GM19099 (cell line): ENCODE measurements around the gene HMGCS2.

ENCODE experiments used
- POLR2A ChIP-seq: IDR thresholded peaks from 3 replicates; pipeline ENCODE4 v1.6.1; 2011; ENCODE audit warnings: low read depth; ENCODE audit not compliant: insufficient read length; ENCODE audit errors: extremely low read depth

HMGCS2 gene

DNA sequence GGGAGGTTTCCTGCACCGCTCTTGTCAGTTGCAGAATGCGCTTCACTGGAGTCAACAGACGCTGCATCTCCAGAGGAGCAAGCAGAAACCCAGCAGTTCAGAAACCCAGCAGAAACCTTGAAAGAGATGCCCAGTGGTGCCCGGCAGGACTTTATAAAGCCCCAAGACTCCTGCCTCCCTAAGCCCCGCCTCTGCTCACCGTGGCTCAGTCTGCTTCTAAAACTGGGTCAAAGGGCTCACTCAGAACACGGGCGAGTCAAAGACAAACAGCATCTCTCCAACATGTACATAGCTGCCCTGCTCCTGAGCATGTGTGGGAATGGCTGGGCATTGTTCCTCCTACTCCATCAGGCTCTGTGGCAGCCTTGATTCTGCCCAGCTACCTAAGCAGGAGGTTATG lies at the start of gene HMGCS2:
TSS of gene HMGCS2 (minus strand) at position 128 of the 400 bp plus-strand sequence. CDS start at position 67, 61 bp downstream.
- TF ChIP-seq POLR2A: no peak

DNA sequence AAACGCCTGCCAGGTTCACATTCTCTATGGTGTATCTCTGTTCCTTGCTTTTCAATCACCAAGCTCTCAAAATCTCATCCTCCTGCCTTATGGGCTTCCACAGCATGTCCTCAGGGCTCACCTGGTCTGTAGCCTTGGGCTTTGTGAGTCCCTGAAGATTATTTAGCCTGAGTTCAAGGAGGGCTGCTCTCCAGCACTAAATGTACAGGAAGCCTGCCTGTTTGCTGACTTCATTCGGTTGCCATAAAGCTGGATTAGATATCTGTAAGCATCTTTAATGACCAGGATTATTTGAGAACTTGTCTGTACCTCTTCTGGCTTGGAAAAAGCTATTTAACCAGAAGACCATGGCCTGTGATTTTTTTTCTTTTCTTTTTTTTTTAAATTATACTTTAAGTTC lies 49.5 kb upstream of the HMGCS2 start:
- no peak for TF ChIP-seq POLR2A

DNA sequence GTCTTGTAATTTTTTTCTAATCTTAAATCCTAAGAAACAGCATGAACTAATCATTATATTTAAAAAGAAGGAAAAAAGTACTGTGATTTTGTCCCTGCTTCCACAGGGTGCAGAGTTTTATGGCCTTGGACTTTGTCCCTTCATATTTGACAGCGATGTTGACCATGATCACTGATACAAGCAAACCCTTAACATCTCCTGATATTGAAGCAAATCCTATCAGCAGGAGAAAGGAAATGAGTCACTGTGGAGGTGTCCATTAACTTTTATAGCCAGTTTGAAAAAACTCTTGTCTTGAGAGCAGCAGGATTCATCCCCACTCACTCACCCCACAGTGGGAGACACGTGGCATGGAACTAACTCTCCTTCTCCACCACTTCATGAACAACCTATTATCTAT lies 47.7 kb upstream of the HMGCS2 start:
- TF ChIP-seq POLR2A: no peak

DNA sequence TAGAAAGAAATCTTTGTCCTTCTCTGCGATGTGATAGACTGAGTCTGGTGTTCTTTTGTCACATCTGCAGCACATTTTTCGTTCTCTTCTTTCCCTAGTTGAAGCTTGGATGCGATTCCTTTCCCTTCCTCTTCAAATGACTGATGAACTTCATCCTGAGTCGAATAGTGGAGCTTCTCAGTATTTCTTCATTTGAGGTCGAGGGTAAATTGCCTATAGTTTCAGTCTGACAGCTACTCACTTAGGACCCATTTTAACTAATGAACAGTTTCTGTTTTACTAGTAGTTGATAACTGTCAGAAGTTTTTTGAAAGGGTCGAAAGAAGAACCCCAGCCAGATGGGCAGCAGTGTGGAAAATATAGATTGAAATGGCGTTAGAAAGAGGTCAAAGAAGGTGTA lies 47.2 kb upstream of the HMGCS2 start:
- TF ChIP-seq POLR2A: no peak

DNA sequence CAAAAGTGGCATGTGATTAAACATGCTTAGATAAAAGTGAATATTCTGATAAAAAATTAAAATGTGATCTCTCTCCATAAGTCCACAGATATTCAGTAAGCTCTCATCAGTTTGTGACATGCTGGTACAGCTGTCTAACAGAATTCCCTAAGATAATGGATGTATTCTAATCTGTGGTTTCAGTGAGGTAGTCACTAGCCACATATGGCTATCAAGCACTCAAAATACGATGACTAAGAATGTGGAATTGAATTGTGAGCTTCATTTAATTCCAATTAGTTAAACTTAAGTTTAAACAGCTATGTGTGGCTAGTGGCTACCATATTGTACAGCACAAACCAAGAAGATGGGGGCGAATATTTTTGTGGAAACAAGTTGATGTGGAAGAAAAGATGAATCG lies 46.7 kb upstream of the HMGCS2 start:
- no peak for TF ChIP-seq POLR2A

DNA sequence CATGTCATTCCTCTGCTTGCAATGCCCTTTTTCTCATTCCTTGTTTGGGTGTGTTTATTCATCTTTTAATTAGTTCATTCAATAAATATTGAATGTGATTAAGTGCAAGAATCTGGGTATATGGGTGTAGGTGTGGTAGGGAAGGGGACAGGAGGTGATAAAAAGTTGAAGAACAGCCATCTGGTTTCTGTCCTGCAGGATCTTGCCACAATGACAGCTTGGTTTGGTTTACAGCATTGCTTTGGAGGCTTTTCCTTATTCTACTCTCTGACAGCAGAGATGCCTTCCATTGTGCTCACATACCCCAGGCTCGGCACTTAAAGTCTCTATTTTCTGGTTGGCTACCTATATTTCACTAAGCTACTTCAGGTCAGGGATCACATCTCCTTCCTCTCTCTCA lies 45.6 kb upstream of the HMGCS2 start:
- TF ChIP-seq POLR2A: no peak

DNA sequence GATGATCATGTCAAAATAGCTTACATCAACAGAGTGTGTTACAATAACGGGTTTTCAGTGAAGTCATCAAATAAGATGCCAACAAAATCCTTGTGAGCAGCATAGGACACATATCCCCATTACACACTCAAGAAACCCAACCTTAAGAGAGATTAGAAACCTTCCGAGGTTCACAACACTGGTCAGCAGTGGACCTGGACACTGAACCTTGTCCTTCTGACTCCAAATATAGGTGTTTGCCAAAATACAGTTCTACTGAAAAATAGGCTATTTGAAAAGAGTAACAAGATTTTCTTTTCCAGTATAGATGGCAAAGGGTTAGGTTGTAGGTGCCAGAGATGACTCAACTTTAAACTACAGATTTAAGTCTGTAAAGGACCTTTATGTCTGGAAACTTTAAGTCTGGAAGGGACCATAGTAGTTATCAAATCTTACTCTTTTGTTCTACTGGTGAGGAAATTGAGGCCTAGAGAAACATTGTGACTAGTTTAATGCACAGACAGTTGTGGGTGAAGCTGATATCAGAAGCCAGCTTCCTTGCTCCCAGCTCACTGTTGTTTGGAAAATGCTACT lies 43.4 kb upstream of the HMGCS2 start:
- no peak for TF ChIP-seq POLR2A

DNA sequence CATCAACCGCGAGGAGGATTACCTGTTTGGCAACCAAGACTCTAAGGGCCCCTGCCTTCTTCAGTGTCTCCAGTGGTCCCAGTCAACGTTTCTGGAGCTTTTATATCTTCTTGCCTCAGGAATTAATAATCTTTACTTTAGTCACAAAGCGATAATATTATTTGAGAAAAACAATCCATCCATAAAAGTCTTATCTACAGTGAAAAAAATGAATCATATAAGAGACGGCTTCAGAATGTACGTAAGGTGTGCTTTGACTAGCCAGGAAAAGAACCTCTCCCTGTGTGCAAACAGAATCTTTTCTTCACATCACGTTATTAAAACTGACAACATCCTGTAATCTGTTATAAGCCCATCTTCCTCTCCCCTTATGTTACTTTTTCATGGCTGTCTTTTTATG lies 42.7 kb upstream of the HMGCS2 start, which contains the start of gene REG4:
TSS of gene REG4 (minus strand) at position 74 of the 400 bp plus-strand sequence. CDS start 2,691 bp downstream, outside the sequence.
- TF ChIP-seq POLR2A: no peak

DNA sequence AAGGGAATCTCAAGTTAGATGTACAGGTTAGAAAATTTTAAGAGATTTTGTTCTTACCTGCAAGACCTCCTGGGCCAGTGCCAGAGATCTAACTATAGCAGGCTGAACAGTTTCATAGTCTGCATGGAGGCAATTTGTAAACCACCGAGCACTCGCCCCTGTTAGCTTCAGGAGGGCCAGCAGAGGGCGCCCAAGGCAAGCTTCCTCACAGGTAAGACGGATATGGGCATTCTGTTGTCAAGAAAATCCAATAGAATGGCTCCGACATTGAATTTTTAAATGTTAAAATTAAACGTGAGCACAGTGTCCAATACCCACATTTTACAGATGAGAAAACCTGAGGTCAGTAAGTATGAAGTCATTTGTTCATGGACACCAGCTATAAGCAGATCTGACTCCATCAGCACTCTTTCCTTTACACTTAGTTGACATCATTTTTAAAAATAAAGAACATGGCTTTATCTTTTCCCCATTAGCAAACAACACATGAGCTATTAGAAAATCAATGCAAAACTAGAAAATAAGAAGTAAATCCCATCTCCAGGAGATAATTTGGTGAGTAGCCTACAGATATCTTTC lies 40.4 kb upstream of the HMGCS2 start:
- no peak for TF ChIP-seq POLR2A

DNA sequence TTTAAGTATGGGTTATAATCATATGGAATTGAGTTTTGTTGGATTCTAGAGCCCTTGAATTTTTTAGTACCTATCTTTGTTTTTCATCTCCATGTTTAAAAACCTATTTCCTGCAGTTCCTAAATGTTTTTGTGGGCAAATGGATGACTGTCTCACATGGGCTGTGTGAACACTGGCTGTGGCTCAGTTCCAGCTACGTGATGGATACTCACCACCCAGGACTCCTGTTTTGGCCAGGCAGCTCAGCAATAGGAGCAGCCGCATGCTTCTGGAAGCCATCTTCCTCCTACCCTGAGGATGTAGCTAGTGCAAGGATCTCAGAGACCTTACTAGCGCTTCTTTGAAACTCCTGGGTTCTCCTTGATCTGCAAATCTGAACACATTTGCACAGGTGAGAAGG lies 39.8 kb upstream of the HMGCS2 start:
- TF ChIP-seq POLR2A: no peak

DNA sequence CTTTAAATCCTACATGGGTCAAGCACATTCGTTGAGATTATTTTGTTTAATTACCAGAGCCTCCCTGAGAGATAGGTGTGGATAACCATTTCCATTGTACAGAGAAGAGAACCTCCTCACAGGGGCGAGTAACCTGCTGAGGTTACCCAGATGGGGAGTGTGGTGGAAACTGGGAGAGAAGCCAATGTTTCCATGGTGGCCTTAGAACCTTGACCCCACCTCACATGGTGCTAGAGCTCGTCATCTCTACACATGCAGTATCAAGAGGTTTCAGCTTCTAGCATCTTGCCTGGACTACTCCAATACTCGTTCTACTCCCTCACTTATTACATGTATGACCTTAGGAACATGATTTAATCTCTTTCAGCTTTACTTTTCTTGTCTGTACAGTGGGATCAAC lies 37.8 kb upstream of the HMGCS2 start:
- no peak for TF ChIP-seq POLR2A

DNA sequence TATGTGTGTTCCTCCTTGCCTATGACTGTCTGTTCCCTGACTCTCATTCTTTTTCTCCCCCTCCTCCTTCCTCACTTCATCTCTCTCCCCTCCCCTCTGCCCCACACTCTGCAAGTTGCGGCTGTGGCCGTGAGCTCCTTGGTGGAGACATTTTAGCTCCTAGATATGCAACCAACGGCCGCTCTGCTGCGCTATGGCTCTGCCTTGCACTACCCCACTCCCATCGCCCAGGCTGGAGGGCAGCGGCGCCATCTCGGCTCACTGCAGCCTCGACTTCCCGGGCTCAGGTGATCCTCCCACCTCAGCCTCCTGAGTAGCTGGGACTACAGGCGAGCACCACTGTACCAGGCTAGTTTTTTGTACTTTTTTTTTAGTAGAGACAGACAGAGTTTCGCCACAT lies 37.0 kb upstream of the HMGCS2 start:
- TF ChIP-seq POLR2A: no peak

DNA sequence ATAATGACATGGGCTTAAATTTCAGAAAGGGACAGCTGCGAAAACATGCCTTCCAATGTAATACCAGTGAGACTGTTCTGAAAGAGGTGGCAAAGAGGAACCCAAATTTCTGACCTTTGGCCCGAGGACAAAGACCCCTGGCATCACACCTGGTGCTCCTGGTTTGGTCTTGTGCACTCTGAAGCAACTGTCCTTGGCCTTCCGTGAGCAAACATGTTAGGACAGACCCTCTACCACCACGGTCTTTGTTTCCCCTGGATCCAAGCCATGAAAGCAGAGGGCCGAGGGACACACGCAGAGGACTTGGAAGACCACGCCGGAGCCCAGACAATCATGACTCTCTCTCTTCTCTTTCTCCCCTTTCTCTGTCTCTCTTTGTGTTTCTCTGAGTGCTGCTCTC lies 36.5 kb upstream of the HMGCS2 start:
- TF ChIP-seq POLR2A: no peak

DNA sequence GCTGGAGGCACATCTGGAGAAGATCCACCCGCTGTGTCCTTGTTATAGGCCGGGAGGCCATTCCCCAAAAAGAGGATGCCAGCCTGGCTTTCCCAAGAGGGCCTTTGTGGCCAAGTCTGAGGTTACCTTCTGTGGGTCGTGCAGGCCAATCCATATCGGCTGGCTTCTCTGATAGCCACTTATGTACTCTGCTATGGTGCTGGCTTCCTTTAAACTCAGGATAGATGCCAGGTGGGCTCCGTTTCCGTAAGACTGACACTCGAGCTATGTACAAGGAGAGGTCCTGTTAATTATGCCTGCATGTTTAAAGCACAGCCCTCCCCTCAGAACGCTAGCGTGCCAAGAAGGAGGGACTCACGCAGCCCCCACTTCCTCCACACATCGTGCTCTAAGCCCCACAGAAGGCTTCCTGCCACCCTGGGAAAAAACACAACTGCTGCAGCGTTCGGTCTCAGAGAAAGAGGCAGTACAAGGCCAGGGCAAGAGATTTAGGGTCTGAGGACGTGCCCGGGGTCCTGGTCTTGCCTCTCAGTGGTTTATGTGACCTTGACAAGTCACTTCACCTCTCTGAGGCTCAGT lies 31.0 kb upstream of the HMGCS2 start:
- no peak for TF ChIP-seq POLR2A

DNA sequence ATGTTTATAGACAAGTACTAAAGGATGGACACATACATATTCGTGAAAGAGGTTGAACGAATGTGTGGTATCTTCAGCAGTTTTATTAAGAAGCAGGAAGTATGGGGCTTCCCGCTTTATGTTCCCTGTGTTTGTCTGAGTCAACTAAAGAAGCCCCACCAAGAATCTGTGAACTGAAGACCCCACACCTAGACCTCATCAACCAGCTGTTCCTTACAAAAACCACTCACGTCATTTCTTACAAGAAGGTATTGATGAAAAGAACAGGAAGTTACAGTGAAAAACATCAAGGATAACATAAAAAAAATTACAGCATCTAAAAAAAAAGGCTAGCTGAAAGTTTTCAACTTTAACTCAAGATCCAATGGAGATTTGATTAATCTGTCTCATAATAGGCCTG lies 30.3 kb upstream of the HMGCS2 start:
- TF ChIP-seq POLR2A: no peak

DNA sequence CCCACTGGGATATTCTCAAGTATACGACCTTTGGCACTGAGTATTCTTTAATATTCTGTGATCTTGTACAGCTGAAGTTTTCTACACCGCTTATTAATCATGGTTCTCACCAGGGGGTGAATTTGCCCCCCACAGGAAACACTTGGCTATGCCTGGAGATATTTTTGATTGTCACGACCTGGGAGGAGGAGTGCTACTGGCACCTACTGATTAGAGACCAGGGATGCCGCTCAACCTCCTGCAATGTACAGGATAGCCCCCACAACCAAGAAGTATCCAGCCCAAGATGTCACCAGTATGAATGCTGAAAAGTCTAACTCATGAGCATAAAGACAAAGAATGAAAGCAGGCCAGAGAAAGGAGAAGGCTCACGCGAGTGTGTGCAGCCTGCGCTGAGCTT lies 28.9 kb upstream of the HMGCS2 start:
- no peak for TF ChIP-seq POLR2A
